ENCODE results near the gene RIC1. TPM values are rescaled to one million over a fixed set of nuclear protein-coding genes. Genes with fewer than 3 reads are reported as not detected.

Gene RIC1
- total RNA-seq, 1 experiment from 2014 or later = 25.5 TPM

- Histone ChIP-seq H3K27ac (ENCODE audit: low read depth, low read length) (no peak overlapping the region), H4K20me1 (ENCODE audit: insufficient read depth) (no peaks in the 10 kb centered on the region), H3K9ac (ENCODE audit: low read length) (no peak overlapping the region), H3K4me1 (ENCODE audit: control insufficient read depth in 1 of 2, insufficient read depth in 2 of 2, low read length in 2 of 2) (no peaks in the 10 kb centered on the region), H2AFZ (ENCODE audit: low read depth, low read length, poor library complexity, severe bottlenecking) (no peak overlapping the region), H3K79me2 (ENCODE audit: insufficient read depth, low read length) (peaks cover 40% of the 10 kb centered on the region), H3K36me3 (ENCODE audit: control insufficient read depth in 1 of 2, insufficient read depth in 2 of 2, low read length in 2 of 2) (no peaks in the 10 kb centered on the region), H3K4me2 (ENCODE audit: low read length) (no peak overlapping the region), H3K9me3 (ENCODE audit: control insufficient read depth in 1 of 2, insufficient read depth in 1 of 2, low read depth in 1 of 2, low read length in 2 of 2) (no peaks in the 10 kb centered on the region), H3K4me3 (replicated peaks in 1 of 2; ENCODE audit: low read depth in 1 of 2, low read length in 2 of 2) (no peak overlapping the region), H3K27me3 (ENCODE audit: insufficient read depth, low read length) (no peaks in the 10 kb centered on the region), H3K9me2 (ENCODE audit: insufficient read depth) (no peaks in the 10 kb centered on the region)
- BruUV-seq (replicated peaks) = no TSS peak
- RAD21 ChIA-PET (ENCODE audit: low non-redundant PET in 1 of 2, low total read pairs in 2 of 2, uncharacterized antibody in 2 of 2, unreplicated experiment in 2 of 2) = no interaction called here
- ATAC-seq (no peak), DNase-seq (ENCODE audit: low read depth, low spot score) (no peak)
- intact Hi-C loops (cut with micrococcal nuclease) = no loop called here
- CTCF ChIA-PET = no interaction called here
- TF ChIP-seq SRF (IDR thresholded peaks at IDR 0.05; ENCODE audit: low read depth) (no peak), ZBTB33 (IDR thresholded peaks at IDR 0.05; ENCODE audit: extremely low read depth, insufficient replicate concordance, low read length) (no peak), ATF3 (IDR thresholded peaks at IDR 0.05) (no peak), EGR1 (IDR thresholded peaks at IDR 0.05; ENCODE audit: low read depth) (no peak), POLR2A (IDR thresholded peaks at IDR 0.05; ENCODE audit: borderline replicate concordance, extremely low read depth, insufficient read depth, insufficient read length) (no peak), ZNF274 (IDR thresholded peaks at IDR 0.05; ENCODE audit: low read depth, low read length) (no peak), REST (IDR thresholded peaks at IDR 0.05; ENCODE audit: low read depth) (no peak), EZH2phosphoT487 (IDR thresholded peaks at IDR 0.05; ENCODE audit: borderline replicate concordance) (no peak), FOSL1 (IDR thresholded peaks at IDR 0.05; ENCODE audit: low read depth) (no peak), SP1 (IDR thresholded peaks at IDR 0.05; ENCODE audit: low read depth) (no peak)
- TF ChIP-seq, protein P1, sequence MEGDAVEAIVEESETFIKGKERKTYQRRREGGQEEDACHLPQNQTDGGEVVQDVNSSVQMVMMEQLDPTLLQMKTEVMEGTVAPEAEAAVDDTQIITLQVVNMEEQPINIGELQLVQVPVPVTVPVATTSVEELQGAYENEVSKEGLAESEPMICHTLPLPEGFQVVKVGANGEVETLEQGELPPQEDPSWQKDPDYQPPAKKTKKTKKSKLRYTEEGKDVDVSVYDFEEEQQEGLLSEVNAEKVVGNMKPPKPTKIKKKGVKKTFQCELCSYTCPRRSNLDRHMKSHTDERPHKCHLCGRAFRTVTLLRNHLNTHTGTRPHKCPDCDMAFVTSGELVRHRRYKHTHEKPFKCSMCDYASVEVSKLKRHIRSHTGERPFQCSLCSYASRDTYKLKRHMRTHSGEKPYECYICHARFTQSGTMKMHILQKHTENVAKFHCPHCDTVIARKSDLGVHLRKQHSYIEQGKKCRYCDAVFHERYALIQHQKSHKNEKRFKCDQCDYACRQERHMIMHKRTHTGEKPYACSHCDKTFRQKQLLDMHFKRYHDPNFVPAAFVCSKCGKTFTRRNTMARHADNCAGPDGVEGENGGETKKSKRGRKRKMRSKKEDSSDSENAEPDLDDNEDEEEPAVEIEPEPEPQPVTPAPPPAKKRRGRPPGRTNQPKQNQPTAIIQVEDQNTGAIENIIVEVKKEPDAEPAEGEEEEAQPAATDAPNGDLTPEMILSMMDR (IDR thresholded peaks at IDR 0.05 in 2 of 3, conservative IDR thresholded peaks at IDR 0.05 in 1 of 3; ENCODE audit: borderline replicate concordance in 1 of 3, insufficient read depth in 1 of 3, low read depth in 2 of 3, low read length in 2 of 3) = no peak
- POLR2A ChIA-PET = no interaction called here
Observed at GRCh38 chr9:5698004-5698403, 69.1 kb downstream of the RIC1 start.

Data from HCT116 (cell line).